Measurements from ENCODE around the gene ZC3H18.

The ZC3H18 gene

DNA sequence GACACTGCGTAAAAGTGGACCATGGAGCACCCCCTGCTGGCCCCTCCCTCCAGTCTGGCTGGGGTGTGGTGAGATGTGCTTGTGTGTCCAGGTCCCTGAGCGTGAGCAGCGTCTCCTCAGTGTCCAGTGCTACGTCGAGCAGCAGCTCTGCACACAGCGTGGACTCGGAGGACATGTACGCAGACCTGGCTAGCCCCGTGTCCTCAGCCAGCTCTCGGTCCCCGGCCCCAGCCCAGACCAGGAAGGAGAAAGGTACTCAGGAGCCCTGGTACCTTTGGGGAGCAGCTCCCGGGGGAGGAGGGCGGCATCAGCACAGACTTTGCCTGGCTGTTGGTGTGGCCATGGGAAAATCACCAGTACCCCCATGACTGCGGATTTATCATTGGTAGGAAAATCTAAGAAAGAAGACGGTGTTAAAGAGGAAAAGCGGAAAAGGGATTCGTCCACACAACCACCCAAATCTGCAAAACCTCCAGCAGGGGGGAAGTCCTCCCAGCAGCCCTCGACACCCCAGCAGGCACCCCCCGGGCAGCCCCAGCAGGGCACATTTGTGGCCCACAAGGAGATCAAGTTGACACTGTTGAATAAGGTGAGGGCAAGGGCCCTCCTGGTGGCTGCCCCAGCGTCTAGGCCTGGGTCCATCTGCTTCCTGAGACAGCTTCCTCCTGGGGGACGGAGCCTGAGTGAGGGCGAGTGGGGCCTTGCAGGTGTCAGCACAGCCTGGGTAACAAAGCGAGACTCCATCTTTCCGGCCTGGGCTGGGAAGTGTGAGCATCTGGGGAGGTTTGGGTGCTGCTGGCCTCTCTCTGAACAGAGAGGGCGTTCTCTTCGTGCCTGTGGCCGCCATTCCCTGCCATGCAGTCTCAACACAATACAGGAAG is 57.6 kb downstream of the ZC3H18 start:
- DNase-seq = no peak

GRCh38 chr16:88628512-88628974 is 58.3 kb downstream of the ZC3H18 start:
- no peak for DNase-seq

- no peak for DNase-seq
These were observed 59.6 kb downstream of the ZC3H18 start for GRCh38 chr16:88629835-88630234.

DNA sequence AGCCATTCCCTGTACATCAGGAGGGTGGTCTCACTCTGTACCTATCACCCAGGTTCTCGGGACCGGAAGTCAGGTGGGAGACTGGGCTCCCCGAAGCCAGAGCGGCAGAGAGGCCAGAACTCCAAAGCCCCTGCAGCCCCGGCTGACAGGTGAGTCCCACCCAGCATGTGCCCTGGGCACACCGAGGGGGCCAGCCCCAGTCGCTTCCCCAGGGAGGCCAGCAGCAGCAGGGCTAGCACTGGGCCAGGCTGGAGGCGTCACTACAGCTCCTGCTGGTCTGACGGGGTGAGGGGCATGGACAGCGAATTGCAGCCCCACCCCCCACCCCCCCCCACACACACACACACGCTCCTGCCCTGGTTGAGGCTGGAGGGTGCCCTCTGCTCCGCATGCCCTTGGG is 60.2 kb downstream of the ZC3H18 start:
- no peak for DNase-seq

GRCh38 chr16:88630941-88631340 is 60.7 kb downstream of the ZC3H18 start:
- DNase-seq = no peak

GRCh38 chr16:88631384-88631783 is 61.2 kb downstream of the ZC3H18 start:
- DNase-seq = no peak

DNA sequence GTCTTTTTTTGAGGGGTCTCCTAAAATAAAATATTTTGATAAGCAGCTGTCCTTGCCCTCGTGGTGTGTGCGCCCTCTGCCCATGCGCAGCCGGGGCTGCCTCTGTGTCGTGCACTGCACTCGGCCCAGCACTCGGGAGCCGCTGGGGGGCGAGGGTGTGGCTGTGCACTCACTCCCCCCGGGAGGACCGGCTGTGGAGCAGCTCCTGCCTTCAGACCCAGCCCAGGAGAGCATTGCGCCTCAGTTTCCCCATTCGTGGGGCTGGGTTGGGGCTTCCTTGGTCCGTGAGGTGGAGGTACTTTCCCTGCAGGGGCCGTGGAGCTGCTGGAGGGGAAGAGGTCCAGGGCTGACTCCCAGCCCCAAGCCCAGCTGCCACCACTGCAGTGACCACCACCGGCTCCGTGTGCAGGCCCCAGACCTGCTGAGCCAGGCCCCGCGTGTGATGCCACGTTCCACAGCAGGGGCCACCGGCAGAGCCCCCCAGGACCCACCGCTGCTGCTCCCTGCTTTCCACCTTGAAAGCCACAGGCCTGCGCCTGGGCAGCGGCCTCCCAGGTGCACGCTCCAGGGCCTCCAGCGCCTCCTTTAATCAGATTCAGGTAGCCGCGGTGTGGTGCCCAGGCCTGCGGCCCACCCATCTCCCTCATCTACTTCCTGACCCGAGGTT is 61.9 kb downstream of the ZC3H18 start:
- DNase-seq = no peak

DNA sequence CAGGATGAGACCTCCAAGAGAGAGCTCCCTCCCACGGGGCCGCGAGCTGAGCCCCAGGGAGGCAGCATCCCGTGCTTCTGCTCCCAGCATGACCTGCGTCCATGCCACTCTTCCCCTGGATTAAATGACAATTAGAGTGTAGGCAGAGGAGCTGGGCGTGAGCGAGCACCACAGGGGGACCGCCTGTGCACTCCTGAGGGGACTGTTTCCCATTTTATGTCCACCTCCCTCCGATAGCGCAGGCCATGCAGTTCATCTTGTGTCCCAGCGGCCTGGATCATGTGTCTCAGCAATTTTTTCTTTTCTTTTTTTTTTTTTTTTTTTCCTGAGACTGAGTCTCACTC is 62.4 kb downstream of the ZC3H18 start:
- DNase-seq = no peak

GRCh38 chr16:88633684-88634140 is 63.5 kb downstream of the ZC3H18 start:
- peak; percentile 25 for DNase-seq

DNA sequence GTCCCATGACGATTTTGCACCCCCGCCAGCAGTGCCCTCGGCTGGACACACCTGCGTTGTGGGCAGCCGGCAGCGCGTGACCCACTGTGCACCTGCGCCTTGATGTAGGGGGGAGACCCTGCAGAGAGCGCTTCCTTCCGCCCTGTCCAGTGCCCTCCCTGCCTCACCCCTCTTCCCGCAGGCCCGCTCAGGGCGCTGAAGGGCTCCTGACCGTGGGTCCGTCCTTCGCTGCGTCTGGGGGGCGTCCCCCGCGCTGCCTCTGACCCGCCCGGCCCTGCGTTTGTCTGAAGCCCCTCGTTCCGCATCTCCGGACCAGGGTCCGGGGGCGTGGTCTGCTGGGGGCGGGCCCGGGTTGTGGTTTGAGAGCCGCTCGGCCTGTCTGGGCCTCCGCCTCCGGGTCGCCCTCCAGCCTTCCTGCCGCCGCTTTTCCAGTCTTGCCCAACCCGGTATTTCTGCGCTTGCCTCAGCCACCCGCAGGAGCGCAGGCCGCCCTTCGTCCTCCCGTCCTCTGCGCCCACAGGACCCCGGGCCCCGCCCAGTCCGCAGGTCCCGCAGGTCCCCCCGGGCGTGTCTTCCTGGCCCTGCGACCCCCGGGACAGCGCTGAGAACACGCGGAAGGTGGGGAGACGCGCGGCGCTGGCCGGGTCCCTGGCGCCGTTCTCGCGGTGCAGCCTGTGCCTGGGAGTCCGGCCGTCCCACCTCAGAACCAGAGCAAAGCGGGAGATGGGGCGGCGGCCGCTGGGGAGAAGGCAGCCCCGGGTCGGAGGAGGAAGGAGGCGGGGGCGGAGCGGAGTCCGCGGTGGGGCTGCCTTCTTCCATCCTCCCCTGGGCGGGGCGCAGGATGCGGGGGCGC is 64.2 kb downstream of the ZC3H18 start:
- DNase-seq = peak; percentile 26

DNA sequence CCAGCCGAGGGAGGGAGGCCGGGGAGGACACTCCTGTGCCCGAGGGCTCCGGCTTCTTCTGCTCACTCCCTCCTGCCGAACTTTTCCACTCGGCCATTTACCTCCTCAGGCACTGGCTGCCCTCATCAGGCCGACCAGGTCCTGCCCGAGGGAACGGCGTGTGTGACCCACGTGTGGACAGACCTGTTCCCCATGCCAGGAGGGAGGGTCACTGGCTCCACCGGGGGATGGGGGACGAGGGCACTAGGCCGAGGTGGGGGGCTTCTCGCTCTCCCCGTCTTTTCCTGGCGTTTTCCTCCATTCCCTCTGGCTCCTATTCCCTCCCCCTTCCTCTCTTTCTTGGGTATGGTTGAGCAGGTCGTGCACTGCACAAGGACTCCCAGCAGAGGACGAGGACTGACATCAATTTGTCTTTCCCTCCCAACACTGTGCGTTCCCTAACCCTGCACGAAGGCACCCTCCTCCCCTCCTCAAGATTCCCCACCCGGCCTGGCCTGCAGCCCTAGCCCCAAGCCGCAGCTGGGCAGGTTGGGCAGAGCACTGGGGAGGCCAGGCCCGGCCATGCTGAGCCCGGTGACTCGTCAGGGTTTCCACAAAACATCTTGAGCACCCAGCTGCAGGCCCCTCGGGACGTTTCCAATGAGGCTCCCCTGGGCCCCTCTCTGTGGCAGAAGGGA is 64.9 kb downstream of the ZC3H18 start:
- no peak for DNase-seq

DNA sequence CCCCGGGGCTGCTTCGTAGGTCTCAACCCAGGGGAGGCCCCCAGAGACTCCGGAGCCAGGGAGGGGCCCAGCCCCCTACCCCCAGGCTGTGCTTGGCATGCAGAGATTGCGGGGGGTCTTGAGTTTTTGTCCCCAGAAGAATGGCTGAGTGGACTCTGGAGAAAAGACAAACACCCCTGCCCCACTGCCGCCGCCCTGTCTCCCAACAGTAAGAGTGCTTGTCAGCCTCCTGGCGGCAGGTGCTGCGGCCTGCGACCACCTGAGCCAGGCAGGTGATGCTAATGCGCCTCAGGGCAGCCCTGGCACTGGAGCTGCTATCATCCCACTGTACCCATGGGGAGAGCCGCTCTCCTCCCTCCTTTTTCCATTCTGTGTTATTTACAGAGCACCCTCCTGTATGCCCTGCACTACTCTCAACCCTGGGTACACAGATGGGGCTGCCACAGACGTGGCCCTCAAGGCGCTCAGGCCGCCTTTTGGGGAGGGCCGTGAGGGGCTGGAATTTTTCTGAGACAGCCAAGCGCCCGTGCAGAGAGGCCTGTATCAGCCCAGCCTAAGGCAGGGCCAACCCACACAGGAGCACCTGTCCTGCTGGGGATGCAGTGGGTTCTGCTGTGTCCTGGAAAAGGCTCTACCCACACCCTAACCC is 65.6 kb downstream of the ZC3H18 start:
- no peak for DNase-seq

GRCh38 chr16:88636488-88637265 is 66.5 kb downstream of the ZC3H18 start:
- no peak for DNase-seq

GRCh38 chr16:88638323-88639230 is 68.4 kb downstream of the ZC3H18 start, which contains the start of gene IL17C:
Gene IL17C, plus strand, starts transcription at chr16:88638572. Its CDS starts 70 bp downstream, at chr16:88638642.
- DNase-seq = no peak

- DNase-seq = no peak
These were observed 69.2 kb downstream of the ZC3H18 start for GRCh38 chr16:88639231-88640038.

DNA sequence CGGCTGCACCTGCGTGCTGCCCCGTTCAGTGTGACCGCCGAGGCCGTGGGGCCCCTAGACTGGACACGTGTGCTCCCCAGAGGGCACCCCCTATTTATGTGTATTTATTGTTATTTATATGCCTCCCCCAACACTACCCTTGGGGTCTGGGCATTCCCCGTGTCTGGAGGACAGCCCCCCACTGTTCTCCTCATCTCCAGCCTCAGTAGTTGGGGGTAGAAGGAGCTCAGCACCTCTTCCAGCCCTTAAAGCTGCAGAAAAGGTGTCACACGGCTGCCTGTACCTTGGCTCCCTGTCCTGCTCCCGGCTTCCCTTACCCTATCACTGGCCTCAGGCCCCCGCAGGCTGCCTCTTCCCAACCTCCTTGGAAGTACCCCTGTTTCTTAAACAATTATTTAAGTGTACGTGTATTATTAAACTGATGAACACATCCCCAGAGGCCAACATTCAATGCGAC is 69.9 kb downstream of the ZC3H18 start:
- DNase-seq = no peak

DNA sequence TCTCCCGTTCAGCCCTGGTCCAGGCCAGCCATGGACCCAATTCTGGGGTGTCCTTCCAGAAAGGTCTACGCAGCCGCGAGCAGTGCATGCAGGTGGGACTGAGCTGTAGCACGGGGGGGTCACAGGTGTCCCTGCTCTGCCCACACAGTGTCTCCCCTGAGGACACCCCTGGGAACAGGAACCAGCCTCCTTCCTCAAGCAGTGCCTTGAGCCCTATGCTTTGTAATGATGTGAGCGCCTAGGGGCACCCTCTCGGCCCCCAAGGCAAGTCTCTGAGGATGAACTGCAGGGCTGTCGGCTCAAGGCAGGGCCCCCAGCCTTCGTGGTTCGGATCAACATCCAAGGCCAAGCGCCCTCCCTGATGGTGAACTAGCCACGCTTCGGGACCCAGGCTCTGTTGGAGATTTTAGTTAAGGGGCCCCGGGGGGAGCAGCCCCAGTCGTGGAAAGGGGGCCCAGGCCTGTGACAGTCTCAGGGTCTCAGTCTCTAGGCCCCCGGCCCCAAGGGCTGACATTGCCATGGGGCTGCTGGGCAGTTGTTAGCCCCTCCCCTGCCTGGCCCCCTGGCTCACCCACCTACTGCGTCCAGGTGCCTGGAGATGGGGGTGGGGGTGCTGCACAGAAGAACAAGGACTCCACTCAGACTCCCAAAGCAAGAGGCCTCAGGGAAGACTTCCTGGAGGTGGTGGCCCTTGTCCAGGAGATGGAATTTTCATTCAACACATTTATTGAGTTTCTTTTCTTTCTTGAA is 70.5 kb downstream of the ZC3H18 start:
- DNase-seq = no peak

All from kidney glomerular epithelial cell (primary cell).